Activated CD8-positive, alpha-beta memory T cell treated with anti-CD3 and anti-CD28 coated beads, Interleukin-2, amount 50 U/mL, for 24 hours (primary cell): ENCODE results near the gene GABRB1.
"Not testable (repeated sequence)": the region's sequence is repeated elsewhere in the genome, so short reads cannot be mapped to it uniquely, and the experiment has no call there.

Experiments used
- DNase-seq: peaks from one replicate; pipeline ENCODE4 v3.0.0-alpha.2; 2020; ENCODE audit errors: extremely low read depth

GABRB1 gene

DNA sequence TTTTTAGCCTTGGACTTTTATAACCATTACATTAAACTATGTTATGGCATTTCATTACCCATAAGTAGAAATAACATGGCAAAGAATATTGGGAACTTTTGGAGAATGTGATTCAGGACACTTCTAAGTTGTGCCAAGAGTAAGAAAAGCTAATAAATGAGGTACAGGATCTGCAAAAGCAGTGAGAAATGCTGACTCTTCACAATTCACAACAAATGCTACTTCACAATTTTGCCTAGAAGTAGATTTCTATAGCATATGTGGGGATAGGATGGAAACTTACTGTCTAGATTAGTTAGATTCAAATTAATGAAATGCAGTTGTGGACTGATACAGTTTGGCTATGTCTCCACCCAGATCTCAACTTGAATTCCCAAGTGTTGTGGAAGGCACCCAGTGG lies 258.4 kb downstream of the GABRB1 start:
- DNase-seq, result no peak

GRCh38 chr4:47290873-47291272 lies 259.5 kb downstream of the GABRB1 start:
- DNase-seq, result not testable (repeated sequence)

DNA sequence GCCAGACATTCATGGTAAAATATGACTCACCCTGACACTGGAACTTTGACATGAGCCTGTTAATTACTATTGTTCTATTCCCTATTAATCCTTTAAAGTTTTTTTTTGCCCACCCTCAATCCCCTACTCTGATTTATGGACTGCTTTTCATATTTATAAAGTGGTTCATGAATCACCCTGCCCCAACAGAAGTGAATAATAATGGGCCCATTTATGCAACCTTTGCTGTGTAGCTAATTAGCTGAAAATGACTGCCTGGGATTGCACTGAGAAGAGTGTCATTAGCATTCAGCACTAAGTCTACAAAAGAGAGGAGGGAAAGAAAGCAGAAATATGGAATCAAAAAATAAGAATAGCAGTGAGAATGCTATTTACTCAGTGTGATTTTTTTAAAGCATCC lies 277.8 kb downstream of the GABRB1 start:
- no peak for DNase-seq

- DNase-seq, result no peak
Measured at GRCh38 chr4:47312170-47312569, 280.8 kb downstream of the GABRB1 start.

GRCh38 chr4:47313384-47313783 lies 282.0 kb downstream of the GABRB1 start:
- no peak for DNase-seq

DNA sequence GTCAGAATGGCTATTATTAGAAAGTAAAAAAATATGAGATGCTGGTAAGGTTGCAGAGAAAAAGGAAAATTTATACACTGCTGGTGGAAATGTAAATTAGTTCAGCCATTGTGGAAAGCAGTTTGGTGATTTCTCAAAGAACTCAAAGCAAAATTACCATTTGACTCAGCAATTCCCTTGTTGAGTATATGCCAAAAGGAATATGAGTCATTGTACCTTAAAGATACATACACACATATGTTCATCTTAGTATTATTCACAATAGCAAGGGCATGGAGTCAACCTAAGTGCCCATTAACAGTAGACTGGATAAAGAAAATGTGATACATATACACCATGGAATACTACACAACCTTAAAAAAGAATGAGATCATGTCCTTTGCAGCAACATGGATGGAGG lies 284.0 kb downstream of the GABRB1 start:
- no peak for DNase-seq

DNA sequence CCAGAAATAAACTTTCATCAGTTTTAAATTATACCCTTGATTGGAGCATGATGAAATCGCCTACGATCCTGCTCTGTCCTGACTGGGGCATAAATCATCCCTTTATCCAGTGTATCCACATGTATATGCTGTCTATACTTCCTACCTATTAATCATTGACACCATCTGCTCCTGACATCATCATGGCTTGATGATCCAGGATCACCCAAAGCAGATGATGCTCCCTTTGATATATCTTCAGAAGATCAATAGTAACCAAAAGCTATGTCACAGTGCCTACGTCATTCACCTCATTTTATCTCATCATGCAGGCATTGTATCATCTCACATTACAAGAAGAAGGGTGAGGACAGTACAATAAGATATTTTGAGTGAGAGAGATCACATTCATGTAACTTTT lies 294.7 kb downstream of the GABRB1 start:
- no peak for DNase-seq

DNA sequence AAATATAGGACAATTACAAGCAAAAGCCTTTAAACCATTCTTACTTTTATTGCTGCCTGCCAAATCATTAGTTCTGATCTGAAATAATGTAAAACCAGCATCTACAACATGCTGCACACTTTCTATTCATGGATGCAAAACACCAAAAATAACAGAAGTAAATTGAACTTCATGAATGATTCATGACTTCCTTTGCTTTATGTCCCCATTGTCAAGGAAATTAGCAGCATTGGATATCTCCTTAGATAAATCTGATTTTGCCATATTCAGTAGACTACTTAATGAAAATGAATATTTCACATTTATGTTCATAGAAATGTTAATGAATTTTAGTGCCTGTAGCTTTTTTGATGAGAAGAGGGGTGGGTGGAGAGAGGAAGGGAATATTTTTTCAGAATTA lies 299.5 kb downstream of the GABRB1 start:
- DNase-seq, result no peak

- no peak for DNase-seq
Measured at GRCh38 chr4:47334652-47335051, 303.3 kb downstream of the GABRB1 start.

- no peak for DNase-seq
Measured at GRCh38 chr4:47337893-47338292, 306.5 kb downstream of the GABRB1 start.

DNA sequence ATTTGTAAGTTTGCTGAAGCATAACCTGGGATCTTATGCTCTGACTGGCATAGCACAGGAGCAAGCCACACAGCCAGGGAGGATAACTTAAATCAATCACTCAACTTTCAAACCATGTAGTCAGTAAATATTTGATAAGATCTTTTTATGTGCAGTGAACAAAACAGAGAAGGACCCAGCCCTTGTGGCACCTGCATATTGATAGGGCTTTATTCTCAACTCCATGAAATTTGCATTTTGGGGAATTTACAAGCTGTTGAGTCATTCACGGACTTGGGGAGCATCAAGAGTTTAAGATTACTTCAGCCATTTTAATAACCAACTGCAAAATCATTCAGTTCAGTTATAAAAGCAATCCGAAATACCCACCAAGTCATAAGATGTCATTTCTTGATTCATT lies 309.5 kb downstream of the GABRB1 start:
- DNase-seq, result no peak

GRCh38 chr4:47342796-47343195 lies 311.4 kb downstream of the GABRB1 start:
- no peak for DNase-seq

DNA sequence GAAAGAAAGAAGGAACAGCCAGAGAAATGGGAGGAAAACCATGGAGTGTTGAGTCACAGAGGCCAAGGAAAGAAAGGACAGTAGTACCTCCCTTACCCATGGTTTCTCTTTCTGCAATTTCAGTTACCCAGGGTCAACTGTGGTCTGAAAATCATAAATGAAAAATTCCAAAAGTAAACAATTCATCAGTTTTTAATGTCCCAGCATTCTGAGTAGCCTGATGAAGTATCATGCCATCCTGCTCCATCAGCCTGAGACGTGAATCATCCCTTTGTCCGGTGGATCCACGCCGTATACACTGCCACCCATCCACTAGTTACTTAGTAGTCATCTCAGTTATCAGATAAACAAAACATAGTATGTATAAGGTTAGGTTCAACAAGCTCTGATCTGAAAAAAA lies 318.0 kb downstream of the GABRB1 start:
- no peak for DNase-seq

GRCh38 chr4:47355568-47355967 lies 324.2 kb downstream of the GABRB1 start:
- DNase-seq, result no peak

- DNase-seq, result no peak
Measured at GRCh38 chr4:47359891-47360290, 328.5 kb downstream of the GABRB1 start.

DNA sequence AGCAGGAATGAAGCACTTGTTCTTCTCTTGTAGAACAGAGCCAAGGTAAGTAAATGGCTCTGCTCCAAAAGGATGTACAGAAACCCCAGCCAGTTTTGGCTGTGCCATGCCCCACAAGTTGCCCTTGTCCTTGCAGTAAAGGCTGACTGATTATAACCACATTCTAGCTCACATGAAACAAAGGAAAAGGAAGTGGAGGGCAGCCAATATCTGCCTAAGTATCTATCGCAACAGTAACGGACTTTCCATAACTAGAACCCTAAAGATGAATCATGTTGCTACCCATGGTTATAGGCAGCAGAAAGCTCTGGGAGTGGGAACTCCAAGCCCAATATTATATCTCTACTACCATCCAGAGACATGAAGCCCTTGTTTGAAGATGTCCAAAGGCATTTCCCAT lies 336.4 kb downstream of the GABRB1 start:
- DNase-seq, result no peak

DNA sequence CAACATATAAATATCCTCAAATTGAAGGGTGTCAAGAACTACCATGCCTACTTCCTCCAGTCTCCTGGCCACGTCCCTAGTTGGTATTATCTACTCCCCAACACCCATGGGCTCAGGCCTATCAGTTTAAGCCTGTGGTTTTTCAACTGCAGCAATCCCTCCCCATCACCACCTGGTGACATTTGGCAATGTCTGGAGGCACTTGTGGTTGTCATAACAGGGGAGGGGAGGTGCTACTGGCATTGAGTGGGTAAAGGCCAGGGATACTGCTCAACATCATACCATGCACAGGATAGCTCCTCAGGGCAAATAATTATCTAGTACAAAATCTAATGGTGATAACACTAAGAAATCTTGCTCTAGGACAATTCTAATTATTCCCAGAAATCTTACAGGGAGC lies 336.8 kb downstream of the GABRB1 start:
- no peak for DNase-seq

- DNase-seq, result no peak
Measured at GRCh38 chr4:47372561-47372960, 341.2 kb downstream of the GABRB1 start.

DNA sequence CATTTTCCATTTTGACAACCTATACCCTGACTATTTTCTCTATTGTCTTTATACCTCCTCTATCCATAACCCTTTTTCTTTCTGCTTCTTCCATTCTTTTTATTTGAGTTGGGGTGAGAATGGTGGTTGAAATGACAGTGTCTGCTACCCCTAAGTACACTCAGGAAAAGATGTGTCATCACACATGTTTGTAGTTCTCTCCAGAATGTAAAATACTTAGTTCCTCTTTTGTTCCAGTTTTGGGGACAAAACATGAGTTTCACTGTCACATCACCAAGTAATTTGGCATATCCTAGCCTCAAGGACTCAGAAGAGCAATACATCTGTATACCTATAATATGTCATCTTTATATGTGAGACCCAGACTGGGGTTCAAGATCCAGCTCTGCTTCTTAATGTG lies 341.8 kb downstream of the GABRB1 start:
- no peak for DNase-seq

DNA sequence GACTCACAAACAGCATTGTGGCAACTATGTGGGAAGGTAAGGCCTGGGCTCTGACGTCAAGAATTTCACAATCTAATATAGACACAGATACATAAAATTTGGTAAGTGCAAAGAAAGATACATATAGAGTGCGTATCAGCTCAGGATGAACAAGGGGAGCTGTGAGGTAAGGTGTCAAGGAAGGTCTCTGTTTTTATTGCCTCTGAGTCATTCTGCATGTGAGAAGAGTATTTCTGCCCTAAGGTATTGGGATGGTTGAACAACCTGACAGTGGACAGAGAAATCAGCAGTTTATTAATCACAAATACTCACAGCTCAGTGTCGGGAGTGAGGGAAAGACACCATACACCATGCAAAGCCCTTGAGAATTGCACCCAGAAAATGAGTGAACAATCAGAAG lies 342.3 kb downstream of the GABRB1 start:
- DNase-seq, result no peak

- DNase-seq, result no peak
Measured at GRCh38 chr4:47374477-47374876, 343.1 kb downstream of the GABRB1 start.

DNA sequence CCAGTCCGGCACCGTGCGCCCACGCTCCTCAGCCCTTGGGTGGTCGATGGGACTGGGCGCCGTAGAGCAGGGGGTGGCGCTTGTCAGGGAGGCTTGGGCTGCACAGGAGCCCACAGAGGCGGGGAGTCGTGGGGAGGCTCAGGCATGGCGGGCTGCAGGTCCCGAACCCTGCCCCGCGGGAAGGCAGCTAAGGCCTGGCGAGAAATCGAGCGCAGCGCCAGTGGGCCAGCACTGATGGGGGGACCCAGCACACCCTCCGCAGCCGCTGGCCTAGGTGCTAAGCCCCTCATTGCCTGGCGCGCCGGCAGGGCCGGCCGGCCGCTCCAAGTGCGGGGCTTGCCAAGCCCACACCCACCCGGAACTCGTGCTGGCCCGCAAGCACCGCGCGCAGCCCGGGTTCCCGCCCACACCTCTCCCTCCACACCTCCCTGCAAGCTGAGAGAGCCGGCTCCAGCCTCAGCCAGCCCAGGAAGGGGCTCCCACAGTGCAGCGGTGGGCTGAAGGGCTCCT lies 346.7 kb downstream of the GABRB1 start:
- DNase-seq, result not testable (repeated sequence)

DNA sequence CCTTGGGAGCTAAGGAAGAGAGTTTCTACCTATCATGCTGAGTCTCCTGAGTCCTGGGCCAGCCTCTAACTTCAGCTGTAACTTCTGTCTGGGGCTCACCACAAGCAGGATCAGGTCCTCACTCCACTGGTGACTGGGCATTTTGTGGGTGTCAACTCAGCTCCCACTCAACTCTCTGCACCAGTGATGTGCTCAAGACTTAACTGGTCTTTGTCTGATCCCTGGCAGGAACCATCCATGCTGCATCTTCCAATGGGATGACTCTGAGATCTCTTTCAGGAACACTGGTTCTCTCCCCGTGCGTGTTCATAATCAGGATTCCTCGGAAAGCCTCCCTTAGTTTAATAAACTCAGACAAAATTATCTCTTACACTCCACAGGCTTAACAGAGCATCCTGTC lies 349.8 kb downstream of the GABRB1 start:
- DNase-seq, result no peak

DNA sequence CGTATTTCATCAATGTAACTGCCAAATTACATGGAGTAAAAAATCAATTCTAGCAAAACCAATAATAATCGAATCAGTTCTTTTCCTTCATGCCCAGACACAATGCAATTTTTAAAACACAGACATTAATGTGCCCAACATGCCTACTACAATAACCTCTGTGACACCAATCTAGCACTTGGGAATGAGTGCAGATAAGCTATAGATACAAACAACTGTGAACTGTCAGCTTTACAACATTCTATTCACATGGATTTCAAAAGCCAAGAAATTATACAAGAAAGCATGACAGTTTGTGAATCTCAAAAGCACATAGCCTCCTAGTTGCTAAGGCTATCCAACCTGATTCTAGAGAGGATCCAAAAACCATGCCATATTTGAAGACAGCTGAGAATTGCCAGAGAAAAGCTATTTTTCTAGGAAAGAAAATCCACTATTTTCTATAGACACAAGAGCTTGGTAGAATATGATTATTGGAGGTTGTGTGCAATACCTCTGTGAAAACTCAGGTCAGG lies 351.5 kb downstream of the GABRB1 start:
- DNase-seq, result no peak
